A673 (cell line): ENCODE measurements around the gene TMEM218. TPM values are rescaled to one million over a fixed set of nuclear protein-coding genes. Genes with fewer than 3 reads are reported as not detected.

Experiments used
- BruUV-seq: library from RNA; stranded (reverse); fragments of 400-500 nt; replicated peaks from 2 replicates; lab custom pipeline; 2021; lab: Mats Ljungman, UMichigan
- CTCF ChIA-PET: fragments of 300-600 bp; sonication (Branson Sonifier 250); formaldehyde crosslinking; loops from one replicate; lab custom pipeline; 2022; ENCODE audit warnings: antibody characterized with exemption; lab: Charles Lee
- POLR2A ChIA-PET: fragments of 300-600 bp; sonication (Branson Sonifier 250); formaldehyde crosslinking; loops from one replicate; lab custom pipeline; 2022; ENCODE audit warnings: antibody characterized with exemption; ENCODE audit not compliant: low non-redundant PET; lab: Charles Lee
- DNase-seq: peaks from one replicate; pipeline ENCODE4 v3.0.0-alpha.2; 2015; ENCODE audit warnings: low spot score
- H3K27ac ChIP-seq: fragments of 200-600 bp; sonication (generic); 2 replicates; pipeline ENCODE4 v1.5.1; 2016; ENCODE audit warnings: mixed run types, low read depth, mild to moderate bottlenecking, mixed read lengths, antibody characterized with exemption, low read length; ENCODE audit not compliant: poor library complexity, severe bottlenecking
- H3K27me3 ChIP-seq: fragments of 200-600 bp; sonication (generic); replicated peaks from 2 replicates; pipeline ENCODE4 v1.6.1; 2017; ENCODE audit warnings: mixed run types, low read depth, mild to moderate bottlenecking, mixed read lengths, antibody characterized with exemption, low read length; ENCODE audit not compliant: insufficient read depth, poor library complexity
- H3K36me3 ChIP-seq: fragments of 200-600 bp; sonication (generic); 2 replicates; pipeline ENCODE4 v1.6.1; 2016; ENCODE audit warnings: mixed run types, mild to moderate bottlenecking, mixed read lengths, antibody characterized with exemption, low read length; ENCODE audit not compliant: insufficient read depth, poor library complexity, severe bottlenecking
- H3K4me1 ChIP-seq: fragments of 200-600 bp; sonication (generic); 2 replicates; pipeline ENCODE4 v1.6.1; 2017; ENCODE audit warnings: mixed run types, mild to moderate bottlenecking, mixed read lengths, antibody characterized with exemption, low read length; ENCODE audit not compliant: insufficient read depth, poor library complexity, severe bottlenecking
- H3K4me3 ChIP-seq: fragments of 200-600 bp; sonication (generic); 2 replicates; pipeline ENCODE4 v1.5.1; 2016; ENCODE audit warnings: low read depth, mixed run types, mild to moderate bottlenecking, mixed read lengths, low read length; ENCODE audit not compliant: poor library complexity, severe bottlenecking
- H3K9me3 ChIP-seq: fragments of 200-600 bp; sonication (generic); 2 replicates; pipeline ENCODE4 v1.6.1; 2016; ENCODE audit warnings: mixed run types, low read depth, mild to moderate bottlenecking, mixed read lengths, antibody characterized with exemption, low read length; ENCODE audit not compliant: poor library complexity, severe bottlenecking
- CTCF ChIP-seq: fragments of 300-800, 200-600 bp; sonication (generic); conservative IDR thresholded peaks from 2 replicates; pipeline ENCODE4 v1.5.1; 2017; ENCODE audit warnings: low read depth, mild to moderate bottlenecking, antibody characterized with exemption, low read length, moderate library complexity, mixed read lengths
- EZH2 ChIP-seq: fragments of 200-600 bp; sonication (generic); IDR thresholded peaks from 2 replicates; pipeline ENCODE4 v1.6.1; 2017; ENCODE audit warnings: borderline replicate concordance, low read depth, mild to moderate bottlenecking, mixed read lengths, antibody characterized with exemption, low read length; ENCODE audit not compliant: poor library complexity, severe bottlenecking
- intact Hi-C: fragments of 100-400 bp; cut with micrococcal nuclease; formaldehyde crosslinking; loops from one replicate; pipeline ENCODE4 v1.10.0; 2022; ENCODE audit not compliant: unreplicated experiment
- total RNA-seq: library from RNA; stranded (reverse); gene quantifications from 2 replicates; pipeline ENCODE4 v1.2.3, GENCODE V29; 2021

The TMEM218 gene
- total RNA-seq, 1 experiment from 2014 or later: 28.8 TPM

GRCh38 chr11:125155100-125155444 is 43.6 kb upstream of the TMEM218 start:
- Histone ChIP-seq H3K36me3 (no peaks in the 10 kb centered on the region), H3K4me1 (peaks cover 8% of the 10 kb centered on the region), H3K4me3 (no peak overlapping the region), H3K27me3 (no peaks in the 10 kb centered on the region), H3K27ac (no peak overlapping the region), H3K9me3 (no peaks in the 10 kb centered on the region)
- POLR2A ChIA-PET: no interaction called here
- TF ChIP-seq CTCF (no peak), EZH2 (no peak)
- intact Hi-C loops: no loop called here
- BruUV-seq: no TSS peak
- CTCF ChIA-PET: no interaction called here
- DNase-seq: no peak

- no TSS peak for BruUV-seq
- Histone ChIP-seq H3K36me3 (no peaks in the 10 kb centered on the region), H3K27me3 (no peaks in the 10 kb centered on the region), H3K4me3 (no peak overlapping the region), H3K9me3 (no peaks in the 10 kb centered on the region), H3K27ac (no peak overlapping the region), H3K4me1 (peaks cover 8% of the 10 kb centered on the region)
- intact Hi-C loops: no loop called here
- ChIA-PET CTCF (no interaction called here), POLR2A (no interaction called here)
- TF ChIP-seq CTCF (no peak), EZH2 (no peak)
- no peak for DNase-seq
Measured at GRCh38 chr11:125154378-125155099, 43.1 kb upstream of the TMEM218 start.

- no peak for DNase-seq
- Histone ChIP-seq H3K4me1 (peaks cover 8% of the 10 kb centered on the region), H3K4me3 (no peak overlapping the region), H3K27ac (no peak overlapping the region), H3K27me3 (no peaks in the 10 kb centered on the region), H3K36me3 (no peaks in the 10 kb centered on the region), H3K9me3 (no peaks in the 10 kb centered on the region)
- TF ChIP-seq CTCF (no peak), EZH2 (no peak)
- intact Hi-C loops: no loop called here
- BruUV-seq: no TSS peak
- ChIA-PET CTCF (no interaction called here), POLR2A (no interaction called here)
Measured at GRCh38 chr11:125153837-125154236, 42.4 kb upstream of the TMEM218 start.
